C1 segment of cervical spinal cord (tissue), 14 donors: ENCODE data around the gene TRAP1.

ENCODE experiments used
- DNase-seq, 14 donors: peaks; one replicate each; lab custom pipeline; 2025; lab: John Stamatoyannopoulos, UW

The TRAP1 gene

GRCh38 chr16:3713587-3714242 is 3.6 kb downstream of the TRAP1 start:
- DNase-seq, result no peak

- no peak for DNase-seq
Measured at GRCh38 chr16:3712861-3713372, 4.4 kb downstream of the TRAP1 start.

- no peak for DNase-seq
Measured at GRCh38 chr16:3706253-3707012, 10.9 kb downstream of the TRAP1 start.

GRCh38 chr16:3702082-3702481 is 15.2 kb downstream of the TRAP1 start:
- DNase-seq, result no peak

- no peak for DNase-seq
Measured at GRCh38 chr16:3701531-3701930, 15.8 kb downstream of the TRAP1 start.

GRCh38 chr16:3698941-3699340 is 18.4 kb downstream of the TRAP1 start:
- peak in 1 of 14 donors; percentile 19 for DNase-seq

- no peak for DNase-seq
Measured at GRCh38 chr16:3696425-3697218, 20.7 kb downstream of the TRAP1 start.

- DNase-seq, result no peak
Measured at GRCh38 chr16:3695610-3696369, 21.5 kb downstream of the TRAP1 start.

GRCh38 chr16:3694051-3694450 is 23.3 kb downstream of the TRAP1 start:
- DNase-seq, result no peak

GRCh38 chr16:3691761-3692160 is 25.6 kb downstream of the TRAP1 start:
- DNase-seq, result no peak

GRCh38 chr16:3690980-3691720 is 26.2 kb downstream of the TRAP1 start:
- DNase-seq, result no peak

GRCh38 chr16:3690470-3690928 is 26.8 kb downstream of the TRAP1 start:
- DNase-seq, result peak; percentile 4 to 85 (median 78)

- DNase-seq, result no peak
Measured at GRCh38 chr16:3689731-3690130, 27.6 kb downstream of the TRAP1 start.

- DNase-seq, result no peak
Measured at GRCh38 chr16:3687792-3688191, 29.5 kb downstream of the TRAP1 start.

GRCh38 chr16:3687021-3687420 is 30.3 kb downstream of the TRAP1 start:
- DNase-seq, result no peak

- peak in 2 of 14 donors; percentile 15 to 28 for DNase-seq
Measured at GRCh38 chr16:3681206-3681605, 36.1 kb downstream of the TRAP1 start.

- no peak for DNase-seq
Measured at GRCh38 chr16:3677994-3678393, 39.3 kb downstream of the TRAP1 start.

GRCh38 chr16:3675601-3676130 is 41.7 kb downstream of the TRAP1 start:
- no peak for DNase-seq

GRCh38 chr16:3674513-3675295 is 42.6 kb downstream of the TRAP1 start:
- DNase-seq, result no peak
